HCEC 1CT (cell line): ENCODE results near the gene CYTH3.
"Not testable (repeated sequence)": the region's sequence is repeated elsewhere in the genome, so short reads cannot be mapped to it uniquely, and the experiment has no call there.

Experiments
- DNase-seq: peaks from one replicate; pipeline ENCODE4 v3.0.0-alpha.2; 2017

CYTH3 gene, protein sequence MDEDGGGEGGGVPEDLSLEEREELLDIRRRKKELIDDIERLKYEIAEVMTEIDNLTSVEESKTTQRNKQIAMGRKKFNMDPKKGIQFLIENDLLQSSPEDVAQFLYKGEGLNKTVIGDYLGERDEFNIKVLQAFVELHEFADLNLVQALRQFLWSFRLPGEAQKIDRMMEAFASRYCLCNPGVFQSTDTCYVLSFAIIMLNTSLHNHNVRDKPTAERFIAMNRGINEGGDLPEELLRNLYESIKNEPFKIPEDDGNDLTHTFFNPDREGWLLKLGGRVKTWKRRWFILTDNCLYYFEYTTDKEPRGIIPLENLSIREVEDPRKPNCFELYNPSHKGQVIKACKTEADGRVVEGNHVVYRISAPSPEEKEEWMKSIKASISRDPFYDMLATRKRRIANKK

DNA sequence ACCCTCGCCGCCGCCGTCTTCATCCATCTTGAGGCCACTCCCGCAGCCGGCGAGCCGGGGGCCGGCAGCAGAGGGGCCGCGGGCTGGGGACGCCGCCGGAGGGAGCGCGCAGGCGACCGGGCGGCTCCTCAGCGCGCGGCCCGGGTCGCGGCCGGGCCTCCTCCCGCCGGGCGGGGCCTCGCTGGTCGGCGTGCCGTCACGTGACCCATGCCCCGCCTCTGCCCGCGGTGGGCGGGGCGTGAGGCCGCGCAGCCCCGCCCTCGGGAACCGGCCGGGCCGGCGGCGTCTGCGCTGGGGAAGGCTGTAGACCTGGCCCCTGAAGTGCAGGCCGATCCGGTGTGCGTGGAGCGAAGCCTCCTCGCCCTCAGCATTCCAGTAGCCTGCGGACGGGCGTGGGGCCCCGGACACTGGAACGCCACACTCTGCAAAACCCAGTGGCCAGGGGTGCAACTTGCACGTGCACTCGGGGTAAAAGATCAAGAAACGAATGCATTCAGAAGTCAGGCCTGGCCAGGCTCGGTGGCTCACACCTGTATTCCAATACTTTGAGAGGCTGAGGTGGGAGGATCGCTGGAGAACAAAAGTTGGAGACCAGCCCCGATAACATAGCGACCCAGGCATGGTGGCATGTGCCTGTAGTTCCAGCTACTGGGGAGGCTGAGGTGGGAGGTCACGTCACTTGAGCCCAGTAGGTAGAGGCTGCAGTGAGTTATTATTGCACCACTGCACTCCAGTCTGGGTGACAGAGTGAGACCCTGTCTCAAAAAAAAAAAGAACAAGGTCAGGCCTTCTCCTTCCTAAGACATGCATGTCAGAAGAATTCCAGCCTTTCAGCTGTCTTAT, at the start of gene CYTH3:
CYTH3 (minus strand) TSS at position 144 of the 843 bp plus-strand sequence; CDS start at position 27, 117 bp downstream.
- DNase-seq = peak; percentile 78

DNA sequence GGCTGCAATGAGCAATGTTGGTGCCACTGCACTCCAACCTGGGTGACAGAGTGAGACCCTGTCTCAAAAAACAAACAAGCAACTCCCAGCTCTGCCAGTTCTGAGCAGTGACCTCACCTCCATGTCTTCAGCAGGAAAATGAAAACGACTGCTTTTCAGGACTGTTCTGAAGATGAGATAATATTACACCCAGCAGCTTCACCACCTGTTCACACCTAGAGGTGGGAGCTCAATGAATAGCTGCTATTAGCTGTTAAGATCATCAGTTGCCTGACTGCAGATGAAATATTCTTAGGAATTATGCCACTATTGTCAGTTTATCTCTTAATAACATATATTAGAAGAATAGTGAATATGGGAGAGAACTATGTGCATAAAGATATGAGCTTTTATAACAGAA, 48.4 kb upstream of the CYTH3 start:
- DNase-seq = no peak

DNA sequence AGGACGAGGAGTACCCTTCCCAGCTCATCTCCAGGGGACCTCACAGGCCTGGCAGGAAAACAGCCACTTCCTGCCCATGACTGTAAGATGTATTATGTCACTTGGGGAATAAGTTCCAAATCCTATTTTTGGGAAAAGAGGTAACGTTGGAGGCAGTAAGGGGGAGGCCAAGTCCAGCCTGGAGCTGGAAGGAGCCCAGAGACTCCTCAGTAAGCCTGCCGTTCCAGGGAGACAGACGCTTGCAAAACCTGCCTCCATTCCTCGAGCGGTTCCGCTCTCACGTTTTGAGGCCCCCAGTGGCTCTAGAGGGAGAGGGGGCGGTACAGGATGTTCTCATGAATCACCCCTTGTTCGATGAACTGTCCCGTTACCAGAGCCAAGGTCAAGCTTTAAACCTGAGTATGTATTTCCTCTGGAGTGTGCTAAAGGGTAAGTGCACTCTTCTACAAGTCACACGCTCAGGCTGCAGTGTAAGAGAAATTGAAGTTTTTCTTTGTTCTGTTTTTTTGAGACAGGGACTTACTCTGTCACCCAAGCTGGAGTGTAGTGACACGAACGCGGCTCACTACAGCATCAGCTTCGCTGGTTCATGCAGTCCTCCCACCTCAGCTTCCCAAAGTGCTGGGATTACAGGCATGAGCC, 45.5 kb upstream of the CYTH3 start:
- peak; percentile 87 for DNase-seq

DNA sequence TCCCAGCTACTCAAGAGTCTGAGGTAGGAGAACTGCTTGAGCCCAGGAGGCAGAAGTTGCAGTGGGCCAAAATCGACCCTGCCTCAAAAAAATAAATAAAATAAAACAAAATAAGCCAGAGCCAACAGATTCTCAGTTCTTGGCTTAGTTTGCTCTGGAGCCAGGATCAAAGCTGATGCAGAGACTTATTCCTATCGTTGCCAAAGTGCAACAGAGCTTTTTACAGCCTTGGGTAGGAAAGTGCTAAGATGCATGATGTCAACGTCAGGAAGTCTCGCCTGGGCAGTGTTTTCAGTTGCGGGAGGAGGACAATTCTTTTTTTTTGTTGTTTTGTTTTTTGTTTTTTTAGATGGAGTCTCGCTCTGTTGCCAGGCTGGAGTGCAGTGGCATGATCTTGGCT, 43.8 kb upstream of the CYTH3 start:
- DNase-seq = no peak

DNA sequence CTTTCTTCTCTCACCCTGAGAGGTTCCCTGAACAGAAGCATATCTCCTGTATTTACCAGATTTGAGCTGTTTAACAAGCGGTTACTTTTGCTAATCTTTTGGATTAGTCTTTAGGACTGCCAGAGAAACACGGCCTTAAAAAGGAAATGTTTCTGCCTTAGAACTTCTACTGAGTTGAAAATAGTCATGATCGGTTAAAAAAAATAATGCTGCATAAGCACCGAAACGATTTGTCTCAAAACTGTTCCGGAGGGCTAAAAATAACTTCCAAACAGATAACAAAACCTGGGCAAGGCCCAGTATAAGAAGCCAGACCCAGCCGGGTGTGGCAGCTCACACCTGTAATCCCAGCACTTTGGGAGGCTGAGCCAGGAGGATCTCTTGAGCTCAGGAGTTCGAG, 43.3 kb upstream of the CYTH3 start:
- DNase-seq = no peak

DNA sequence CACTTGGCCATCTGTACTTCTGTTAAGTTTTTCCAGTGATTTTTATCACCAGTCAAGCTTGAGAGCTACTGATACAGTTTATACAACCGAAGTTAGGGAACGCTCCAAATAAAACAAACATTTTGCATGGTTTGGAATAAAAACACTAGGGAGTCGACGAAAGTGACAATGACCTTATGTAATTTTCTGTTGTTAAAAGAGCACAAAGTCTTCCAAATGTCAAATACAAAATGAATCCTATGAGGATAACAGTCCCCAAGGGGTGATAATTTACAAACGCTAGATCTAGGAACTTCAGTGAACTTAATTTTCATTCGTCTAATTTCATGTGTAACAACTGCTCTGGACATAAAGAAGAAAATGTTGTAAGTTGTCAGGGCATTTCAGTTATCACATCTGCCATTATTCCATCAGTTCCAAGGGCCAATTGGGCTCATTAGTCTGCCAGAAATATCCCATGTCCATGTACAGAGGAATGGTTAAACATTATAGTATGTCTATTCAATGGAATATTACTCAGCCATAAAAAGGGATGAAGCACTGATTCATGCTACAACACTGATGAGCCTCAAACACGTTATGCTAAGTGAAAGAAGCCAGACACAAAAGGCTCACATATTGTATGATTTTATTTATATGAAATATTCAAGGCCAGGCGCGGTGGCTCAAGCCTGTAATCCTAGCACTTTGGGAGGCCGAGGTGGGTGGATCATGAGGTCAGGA, 38.0 kb upstream of the CYTH3 start:
- DNase-seq = no peak

DNA sequence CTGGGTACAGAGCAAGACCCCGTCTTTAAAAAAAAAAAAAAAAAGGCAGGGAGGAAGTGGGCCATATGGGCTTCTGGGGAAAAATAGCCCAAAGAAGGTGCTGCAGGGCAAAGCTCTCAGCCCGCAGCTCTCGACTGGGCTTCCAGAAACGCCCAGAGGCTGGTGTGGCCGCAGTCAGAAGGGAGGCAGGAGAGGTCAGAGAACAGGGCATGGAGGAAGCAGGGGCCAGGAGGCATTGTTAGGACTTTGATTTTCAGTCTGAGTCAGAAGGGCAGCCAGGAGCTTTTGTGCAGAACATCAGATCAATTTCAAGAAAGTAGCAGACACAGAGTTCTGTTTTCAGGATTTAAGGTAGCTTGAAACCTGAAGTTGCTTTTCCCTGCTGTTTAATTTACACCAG, 35.3 kb upstream of the CYTH3 start:
- peak; percentile 7 for DNase-seq

DNA sequence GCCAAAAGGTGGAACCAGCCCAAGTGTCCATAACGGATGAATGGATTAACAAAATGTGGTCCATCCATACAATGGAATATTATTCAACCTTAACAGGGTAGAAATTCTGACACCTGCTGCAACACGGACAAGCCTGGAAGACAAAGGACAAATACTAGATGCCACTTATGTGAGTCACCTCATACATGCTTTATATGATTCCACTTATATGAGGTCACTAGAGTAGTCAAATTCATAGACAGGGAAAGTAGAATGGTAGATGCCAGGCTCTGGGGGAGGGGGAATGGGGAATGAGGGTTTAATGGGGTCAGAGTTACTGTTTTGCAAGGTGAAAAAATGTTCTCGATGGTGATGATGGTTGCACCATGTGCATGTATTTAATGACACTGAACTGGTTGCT, 34.0 kb upstream of the CYTH3 start:
- peak; percentile 76 for DNase-seq

DNA sequence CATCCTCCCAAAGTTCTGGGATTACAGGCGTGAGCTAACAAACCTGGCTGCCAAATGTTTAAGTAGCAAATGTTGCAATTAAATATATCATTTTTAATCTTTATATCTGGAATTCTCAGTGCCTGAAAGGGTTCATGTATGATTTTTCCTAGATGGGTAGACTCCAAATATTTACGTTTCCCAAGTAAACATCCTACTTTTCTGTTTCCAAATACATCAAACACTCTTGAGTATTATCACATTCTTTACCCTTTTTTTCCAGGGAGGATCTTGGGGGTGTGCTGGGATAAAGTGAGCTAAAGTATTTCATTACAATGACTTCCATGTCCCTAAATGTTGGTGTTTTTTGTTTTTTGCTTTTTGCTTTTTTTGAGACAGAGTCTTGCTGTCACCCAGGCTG, 32.9 kb upstream of the CYTH3 start:
- DNase-seq = no peak

DNA sequence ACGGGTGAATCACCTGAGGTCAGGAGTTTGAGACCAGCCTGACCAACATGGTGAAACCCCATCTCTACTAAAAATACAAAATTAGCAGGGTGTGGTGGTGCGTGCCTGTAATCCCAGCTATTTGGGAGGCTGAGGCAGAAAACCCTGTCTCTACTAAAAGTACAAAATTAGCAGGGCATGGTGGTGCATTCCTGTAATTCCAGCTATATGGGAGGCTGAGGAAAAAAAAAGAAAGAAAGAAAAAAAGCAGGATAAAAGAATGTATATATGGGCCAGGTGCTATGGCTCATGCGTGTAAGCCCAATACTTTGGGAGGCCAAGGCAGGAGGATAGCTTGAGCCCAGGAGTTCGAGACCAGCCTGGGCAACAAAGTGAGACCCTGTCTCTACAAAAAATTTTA, 29.0 kb upstream of the CYTH3 start:
- not testable (repeated sequence) for DNase-seq

DNA sequence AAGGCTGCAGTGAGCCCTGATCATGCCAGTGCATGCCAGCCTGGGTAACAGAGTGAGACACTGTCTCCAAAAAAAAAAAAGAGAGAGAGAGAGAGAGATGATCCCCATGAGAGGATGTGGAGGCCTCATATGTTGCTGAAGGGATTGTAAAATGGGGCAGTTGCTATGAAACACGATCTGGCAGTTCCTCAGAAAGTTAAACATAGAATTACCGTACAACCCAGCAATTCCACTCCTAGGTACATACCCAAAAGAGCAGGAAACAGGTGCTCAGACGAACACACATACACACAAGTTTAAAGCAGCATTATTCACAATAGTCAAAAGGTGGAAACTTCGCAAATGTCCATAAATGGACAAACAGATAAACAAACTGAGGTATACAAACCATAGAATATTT, 27.4 kb upstream of the CYTH3 start:
- no peak for DNase-seq

DNA sequence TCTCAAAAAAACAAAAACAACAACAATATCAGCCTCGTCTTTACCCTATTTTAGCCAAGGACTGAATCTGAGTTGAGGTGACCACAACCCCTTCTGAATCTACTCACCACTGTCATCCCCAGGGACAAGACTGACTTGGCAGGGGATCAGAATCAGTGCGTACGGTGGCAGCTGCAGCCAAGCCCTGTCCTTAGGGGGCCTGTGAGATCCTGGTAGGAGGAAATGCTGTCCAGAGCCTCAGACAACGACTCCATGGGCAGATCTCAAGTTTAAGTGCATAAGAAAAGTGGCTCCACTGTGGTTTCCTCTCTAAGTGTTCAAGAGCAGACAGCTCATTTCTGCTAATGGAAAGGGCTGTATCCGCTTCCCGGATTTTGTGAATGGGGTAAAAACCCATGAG, 22.4 kb upstream of the CYTH3 start:
- no peak for DNase-seq

DNA sequence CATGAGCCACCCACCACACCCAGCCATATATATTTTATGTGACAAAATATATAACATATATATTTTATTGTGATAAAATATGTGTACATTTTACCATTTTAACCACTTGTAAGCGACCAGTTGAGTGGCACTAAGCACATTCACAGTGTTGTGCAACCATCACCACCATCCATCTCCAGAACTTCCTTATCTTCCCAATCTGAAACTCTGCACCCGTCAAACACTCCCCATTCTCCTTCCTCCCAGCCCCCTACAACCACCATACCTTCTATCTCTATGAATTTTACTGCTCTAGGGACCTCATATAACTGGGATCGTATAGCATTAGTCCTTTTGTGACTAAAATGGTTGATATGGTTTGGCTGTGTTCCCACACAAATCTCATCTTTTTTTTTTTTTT, 20.8 kb upstream of the CYTH3 start:
- DNase-seq = no peak

DNA sequence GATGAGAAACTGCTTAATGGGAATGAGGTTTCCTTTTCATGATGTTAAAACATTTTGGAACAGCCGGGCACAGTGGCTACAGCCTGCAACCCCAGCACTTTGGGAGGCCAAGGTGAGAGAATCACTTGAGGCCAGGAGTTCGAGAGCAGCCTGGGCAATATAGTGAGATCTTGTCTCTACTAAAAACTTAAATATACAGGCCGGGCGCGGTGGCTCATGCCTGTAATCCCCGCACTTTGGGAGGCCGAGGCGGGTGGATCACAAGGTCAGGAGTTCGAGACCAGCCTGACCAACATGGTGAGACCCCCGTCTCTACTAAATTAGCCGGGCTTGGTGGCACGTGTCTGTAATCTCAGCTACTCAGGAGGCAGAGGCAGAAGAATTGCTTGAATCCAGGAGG, 19.5 kb upstream of the CYTH3 start:
- not testable (repeated sequence) for DNase-seq

DNA sequence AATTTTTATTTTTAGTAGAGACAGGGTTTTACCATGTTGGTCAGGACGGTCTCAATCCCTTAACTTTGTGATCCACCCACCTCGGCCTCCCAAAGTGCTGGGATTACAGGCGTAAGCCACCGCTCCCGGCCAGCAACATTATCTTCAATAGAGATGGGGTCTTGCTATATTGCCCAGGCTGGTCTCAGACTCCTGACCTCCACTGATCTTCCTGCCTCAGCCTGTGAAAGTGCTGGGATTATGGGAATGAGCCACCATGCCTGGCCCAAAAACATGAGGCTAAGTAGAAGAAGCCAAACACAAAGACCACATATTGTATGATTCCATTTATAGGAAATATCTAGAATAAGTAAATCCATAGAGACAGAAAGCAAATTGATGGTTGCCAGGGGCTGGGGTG, 19.1 kb upstream of the CYTH3 start:
- no peak for DNase-seq

DNA sequence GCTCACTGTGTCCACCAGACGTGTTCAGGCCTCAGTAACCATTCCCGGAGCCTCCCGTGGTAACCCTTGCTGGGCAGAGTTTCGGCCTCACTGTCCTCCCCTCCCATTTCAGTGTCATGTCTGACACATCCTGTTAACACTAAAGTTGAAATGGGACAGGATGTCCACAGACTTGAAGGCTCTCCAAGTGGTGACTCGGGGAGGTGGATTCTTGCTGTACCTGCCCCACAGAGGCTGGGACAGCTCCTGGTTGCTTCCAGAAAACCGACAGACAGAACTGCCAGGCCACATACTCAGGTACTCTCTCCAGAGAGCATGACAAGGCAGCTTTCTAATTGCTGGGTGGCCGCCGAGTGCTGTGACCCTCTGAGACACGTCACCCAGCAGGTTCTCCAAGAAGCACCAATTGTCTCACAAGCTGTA, 17.9 kb upstream of the CYTH3 start:
- DNase-seq = peak; percentile 20

DNA sequence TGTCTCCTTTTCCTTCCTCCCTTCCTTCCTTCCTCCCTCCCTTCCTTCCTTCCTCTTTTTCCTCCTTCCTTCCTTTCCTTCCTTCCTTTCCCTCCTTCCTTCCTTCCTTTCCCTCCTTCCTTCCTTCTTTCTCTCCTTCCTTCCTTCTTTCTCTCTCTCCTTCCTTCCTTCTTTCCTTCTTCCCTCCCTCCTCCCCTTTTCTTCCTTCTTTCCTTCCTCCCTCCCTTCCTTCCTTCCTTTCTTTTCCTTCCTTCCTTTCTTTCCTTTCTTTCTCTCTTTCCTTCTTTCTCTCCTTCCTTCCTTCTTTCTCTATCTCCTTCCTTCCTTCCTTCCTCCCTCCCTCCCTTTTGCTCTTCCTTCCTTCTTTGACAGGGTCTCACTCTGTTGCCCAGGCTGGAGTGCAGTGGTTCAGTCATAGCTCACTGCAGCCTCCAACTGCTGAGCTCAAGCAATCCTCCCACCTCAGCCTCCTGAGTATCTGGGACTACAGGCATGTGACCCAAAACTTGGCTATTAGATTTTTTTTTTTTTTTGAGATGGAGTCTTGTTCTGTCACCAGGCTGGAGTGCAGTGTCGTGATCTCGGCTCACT, 15.9 kb upstream of the CYTH3 start:
- no peak for DNase-seq

DNA sequence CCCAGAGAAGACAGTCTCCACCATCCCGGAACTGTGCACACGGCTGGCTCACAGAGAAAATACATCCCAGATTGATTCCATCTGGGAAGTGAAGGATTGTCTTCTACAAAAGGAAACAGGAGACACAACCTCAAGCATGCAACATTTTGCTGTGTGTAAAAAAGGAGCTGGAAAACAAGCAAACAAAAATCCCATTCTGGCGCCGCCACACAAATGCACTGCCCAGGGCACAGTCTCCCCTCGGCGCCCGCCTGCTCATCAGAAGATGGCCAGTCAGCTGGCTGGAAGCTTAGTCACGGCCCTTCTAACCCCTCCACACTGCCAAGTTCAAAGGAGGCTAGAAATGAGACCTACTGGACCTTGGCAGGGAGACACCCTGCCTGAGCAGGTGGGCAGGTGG, 14.1 kb upstream of the CYTH3 start:
- no peak for DNase-seq

DNA sequence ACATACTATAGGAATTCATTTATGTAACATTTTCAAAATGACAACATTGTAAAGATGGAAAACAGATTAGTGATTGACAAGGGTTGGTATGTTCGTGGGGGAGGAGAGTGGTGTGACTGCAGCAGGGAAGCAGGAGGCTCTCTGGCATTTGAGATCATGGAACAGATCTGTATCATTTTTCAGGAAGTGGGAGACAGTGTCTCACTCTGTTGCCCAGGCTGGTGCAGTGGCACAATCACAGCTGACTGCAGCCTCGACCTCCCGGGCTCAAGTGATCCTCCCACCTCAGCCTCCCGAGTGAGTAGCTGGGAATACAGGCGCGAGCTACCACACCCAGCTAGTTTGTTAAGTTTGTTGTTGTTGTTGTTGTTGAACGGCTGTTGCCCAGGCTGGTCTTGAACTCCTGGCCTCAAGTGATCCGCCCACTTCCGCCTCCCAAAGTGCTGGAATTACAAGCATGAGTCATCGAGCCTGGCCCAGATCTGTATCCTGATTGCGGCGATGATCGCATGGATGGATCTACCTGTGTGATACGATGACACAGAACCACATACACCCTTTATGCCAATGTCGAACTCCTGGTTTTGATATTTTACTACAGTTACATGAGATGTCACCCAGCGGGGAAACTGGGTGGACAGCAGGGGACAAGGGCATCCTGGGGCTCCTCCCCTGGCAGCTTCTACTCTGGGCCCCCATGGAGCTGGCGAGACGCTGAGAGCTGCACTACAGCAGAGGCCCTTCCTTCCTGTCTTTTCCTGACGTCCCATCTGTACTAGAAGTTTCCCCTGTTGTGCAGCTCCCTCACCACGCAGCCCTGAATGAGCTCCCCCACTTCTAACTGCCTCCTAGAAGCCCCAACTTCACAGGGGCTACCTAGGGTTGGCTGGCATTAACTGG, 12.3 kb upstream of the CYTH3 start:
- DNase-seq = no peak

DNA sequence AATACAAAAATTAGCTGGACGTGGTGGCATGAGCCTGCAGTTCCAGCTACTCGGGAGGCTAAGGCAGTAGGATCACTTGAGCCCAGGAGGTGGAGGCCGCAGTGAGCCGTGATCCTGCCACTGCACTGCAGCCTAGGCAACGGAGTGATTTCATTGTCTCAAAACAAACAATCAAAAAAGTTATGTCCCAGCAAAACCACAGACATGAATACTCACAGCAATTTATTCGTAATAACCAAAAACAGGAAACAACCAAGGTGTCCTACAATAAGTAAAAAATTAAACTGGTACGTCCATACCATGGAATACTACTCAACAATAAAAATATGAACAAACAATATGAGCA, 11.6 kb upstream of the CYTH3 start:
- DNase-seq = peak; percentile 85

DNA sequence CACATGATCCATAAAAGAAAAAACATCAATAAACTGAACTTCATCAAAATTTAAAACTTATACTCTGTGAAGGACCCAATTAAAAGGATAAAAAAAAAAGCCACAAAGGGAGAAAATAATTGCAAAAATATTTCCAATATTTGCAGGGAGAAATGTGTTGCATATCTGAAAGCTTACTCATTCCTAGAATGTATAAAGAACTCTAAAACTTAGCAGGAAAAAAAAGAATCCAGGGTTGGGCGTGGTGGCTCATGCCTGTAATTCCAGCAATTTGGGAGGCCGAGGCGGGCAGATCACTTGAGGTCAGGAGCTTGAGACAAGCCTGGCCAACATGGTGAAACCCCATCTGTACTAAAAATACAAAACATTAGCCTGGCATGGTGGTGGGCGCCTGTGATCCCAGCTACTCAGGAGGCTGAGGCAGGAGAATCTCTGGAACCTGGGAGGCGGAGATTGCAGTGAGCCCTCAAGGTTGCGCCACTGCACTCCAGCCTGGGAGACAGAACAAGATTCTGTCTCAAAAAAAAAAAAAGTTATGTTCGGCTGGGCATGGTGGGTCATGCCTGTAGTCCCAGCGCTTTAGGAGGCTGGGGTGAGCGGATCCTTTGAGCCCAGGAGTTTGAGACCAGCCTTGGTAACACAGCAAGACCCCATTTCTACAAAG, 11.1 kb upstream of the CYTH3 start:
- peak; percentile 86 for DNase-seq
